ENCODE data around the gene LCE1E.

LCE1E gene

DNA sequence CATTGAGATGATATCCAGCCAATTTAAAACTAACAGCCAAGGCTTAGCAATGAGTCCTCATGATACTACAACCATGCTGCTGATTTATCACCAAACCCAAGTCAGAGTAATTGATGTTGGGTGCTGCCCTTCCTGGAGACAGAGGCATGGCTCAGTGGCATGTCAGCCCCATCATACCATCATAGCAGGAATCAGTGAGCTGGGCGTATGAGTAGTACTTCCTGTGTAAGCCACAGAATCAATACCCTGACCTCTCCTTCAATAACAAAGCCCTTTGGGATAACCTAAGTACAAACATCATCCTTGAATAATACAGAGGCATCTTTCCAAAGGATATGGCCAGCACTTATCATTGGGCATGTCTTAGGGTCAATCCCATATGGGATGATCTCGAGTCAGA, 3.0 kb upstream of the LCE1E start:
- H3K36me3 ChIP-seq (replicated peaks) = no peaks in the 10 kb centered on the region
- H3K4me3 ChIP-seq (ENCODE audit: low read depth, low read length) = no peak overlapping the region
- no peak for DNase-seq
- no peaks in the 10 kb centered on the region for H3K27me3 ChIP-seq (replicated peaks)
- TF ChIP-seq, protein P1, sequence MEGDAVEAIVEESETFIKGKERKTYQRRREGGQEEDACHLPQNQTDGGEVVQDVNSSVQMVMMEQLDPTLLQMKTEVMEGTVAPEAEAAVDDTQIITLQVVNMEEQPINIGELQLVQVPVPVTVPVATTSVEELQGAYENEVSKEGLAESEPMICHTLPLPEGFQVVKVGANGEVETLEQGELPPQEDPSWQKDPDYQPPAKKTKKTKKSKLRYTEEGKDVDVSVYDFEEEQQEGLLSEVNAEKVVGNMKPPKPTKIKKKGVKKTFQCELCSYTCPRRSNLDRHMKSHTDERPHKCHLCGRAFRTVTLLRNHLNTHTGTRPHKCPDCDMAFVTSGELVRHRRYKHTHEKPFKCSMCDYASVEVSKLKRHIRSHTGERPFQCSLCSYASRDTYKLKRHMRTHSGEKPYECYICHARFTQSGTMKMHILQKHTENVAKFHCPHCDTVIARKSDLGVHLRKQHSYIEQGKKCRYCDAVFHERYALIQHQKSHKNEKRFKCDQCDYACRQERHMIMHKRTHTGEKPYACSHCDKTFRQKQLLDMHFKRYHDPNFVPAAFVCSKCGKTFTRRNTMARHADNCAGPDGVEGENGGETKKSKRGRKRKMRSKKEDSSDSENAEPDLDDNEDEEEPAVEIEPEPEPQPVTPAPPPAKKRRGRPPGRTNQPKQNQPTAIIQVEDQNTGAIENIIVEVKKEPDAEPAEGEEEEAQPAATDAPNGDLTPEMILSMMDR (IDR thresholded peaks at IDR 0.05; ENCODE audit: low read depth, low read length, missing control alignments) = no peak
- no peak overlapping the region for H3K27ac ChIP-seq
- in situ Hi-C loops (cut with HindIII; ENCODE audit: low pct_ligation_motif_present, low sequenced_read_pairs) = no loop called here

DNA sequence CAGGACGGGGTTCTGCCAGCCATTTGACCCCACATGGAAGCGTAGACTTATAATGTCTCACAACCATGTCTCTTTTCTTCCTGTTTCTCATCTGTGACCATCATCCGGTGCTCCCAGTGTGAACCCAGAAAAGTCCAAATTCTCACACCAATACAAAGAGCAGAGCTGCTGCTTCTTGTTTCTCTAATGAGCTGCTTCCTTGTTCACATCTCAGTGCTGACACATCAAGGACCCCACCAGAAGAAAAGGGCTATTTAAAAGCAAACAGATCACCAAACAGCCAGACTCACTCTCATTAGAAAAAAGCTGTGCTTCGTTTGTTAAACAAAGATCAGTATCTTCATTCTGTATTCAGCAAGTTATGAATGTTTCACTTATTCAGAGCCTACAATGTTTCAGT, 9.6 kb downstream of the LCE1E start:
- in situ Hi-C loops (cut with HindIII; ENCODE audit: low pct_ligation_motif_present, low sequenced_read_pairs) = no loop called here
- DNase-seq = no peak
- H3K27ac ChIP-seq = no peak overlapping the region
- H3K4me3 ChIP-seq (ENCODE audit: low read depth, low read length) = no peak overlapping the region
- H3K27me3 ChIP-seq (replicated peaks) = no peaks in the 10 kb centered on the region
- TF ChIP-seq, protein P1 (IDR thresholded peaks at IDR 0.05; ENCODE audit: low read depth, low read length, missing control alignments) = no peak
- no peaks in the 10 kb centered on the region for H3K36me3 ChIP-seq (replicated peaks)

DNA sequence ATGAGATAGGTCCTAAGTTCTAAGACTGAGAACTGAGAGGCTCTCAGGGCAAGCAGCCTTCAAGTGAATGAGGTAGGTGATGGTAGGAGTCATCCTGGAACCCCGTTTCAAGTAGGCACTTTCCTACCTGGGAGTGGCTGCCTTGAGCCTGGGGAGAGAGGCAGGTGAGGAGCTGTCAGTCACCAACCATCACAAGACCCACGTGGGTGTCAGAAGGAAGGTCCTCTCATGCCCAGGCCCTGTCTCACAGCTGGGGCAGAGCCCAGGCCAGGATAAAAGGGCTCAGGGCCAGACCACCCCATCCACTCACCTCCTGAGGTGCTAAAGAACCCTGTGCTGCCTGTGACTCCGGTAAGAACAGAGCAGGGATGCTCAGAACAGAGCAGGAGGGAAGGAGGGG, 10.4 kb downstream of the LCE1E start, which contains the start of gene LCE1D:
LCE1D (plus strand) TSS at position 301 of the 400 bp plus-strand sequence. CDS start 1,074 bp downstream, outside the sequence.
- no peaks in the 10 kb centered on the region for H3K36me3 ChIP-seq (replicated peaks)
- no peak within 1 kb of the TSS for H3K27ac ChIP-seq
- no peak within 1 kb of the TSS for H3K4me3 ChIP-seq (ENCODE audit: low read depth, low read length)
- no peaks in the 10 kb centered on the region for H3K27me3 ChIP-seq (replicated peaks)
- TF ChIP-seq, protein P1 (IDR thresholded peaks at IDR 0.05; ENCODE audit: low read depth, low read length, missing control alignments) = no peak
- DNase-seq = no peak
- in situ Hi-C loops (cut with HindIII; ENCODE audit: low pct_ligation_motif_present, low sequenced_read_pairs) = no loop called here

- Histone ChIP-seq H3K36me3 (replicated peaks) (no peaks in the 10 kb centered on the region), H3K27ac (no peak overlapping the region), H3K4me3 (ENCODE audit: low read depth, low read length) (no peak overlapping the region), H3K27me3 (replicated peaks) (no peaks in the 10 kb centered on the region)
- DNase-seq = no peak
- TF ChIP-seq, protein P1 (IDR thresholded peaks at IDR 0.05; ENCODE audit: low read depth, low read length, missing control alignments) = no peak
- in situ Hi-C loops (cut with HindIII; ENCODE audit: low pct_ligation_motif_present, low sequenced_read_pairs) = no loop called here
Observed at GRCh38 chr1:152801333-152801732, 15.3 kb downstream of the LCE1E start.

DNA sequence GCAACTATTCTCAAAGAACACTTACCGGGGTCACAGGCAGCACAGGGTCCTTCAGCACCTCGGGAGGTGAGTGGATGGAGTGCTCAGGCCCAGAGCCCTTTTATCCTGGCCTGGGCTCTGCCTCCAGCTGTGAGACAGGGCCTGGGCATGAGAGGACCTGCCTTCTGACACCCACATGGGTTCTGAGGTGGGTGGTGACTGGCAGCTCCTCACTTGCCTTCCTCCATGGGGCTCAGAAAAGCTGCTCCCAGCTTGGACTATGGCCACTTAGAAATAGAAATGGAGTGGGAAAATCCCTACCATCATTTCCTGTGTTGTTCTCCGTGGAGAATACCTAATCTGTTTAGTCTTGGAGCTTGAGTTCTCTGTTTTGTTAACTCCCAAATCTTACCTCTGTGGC, 20.5 kb downstream of the LCE1E start, which contains the start of gene LCE1C:
LCE1C (minus strand) TSS at position 76 of the 400 bp plus-strand sequence. CDS start 1,173 bp downstream, outside the sequence.
- H3K36me3 ChIP-seq (replicated peaks) = no peaks in the 10 kb centered on the region
- TF ChIP-seq, protein P1 (IDR thresholded peaks at IDR 0.05; ENCODE audit: low read depth, low read length, missing control alignments) = no peak
- in situ Hi-C loops (cut with HindIII; ENCODE audit: low pct_ligation_motif_present, low sequenced_read_pairs) = no loop called here
- DNase-seq = no peak
- no peaks in the 10 kb centered on the region for H3K27me3 ChIP-seq (replicated peaks)
- H3K4me3 ChIP-seq (ENCODE audit: low read depth, low read length) = no peak within 1 kb of the TSS
- no peak within 1 kb of the TSS for H3K27ac ChIP-seq

DNA sequence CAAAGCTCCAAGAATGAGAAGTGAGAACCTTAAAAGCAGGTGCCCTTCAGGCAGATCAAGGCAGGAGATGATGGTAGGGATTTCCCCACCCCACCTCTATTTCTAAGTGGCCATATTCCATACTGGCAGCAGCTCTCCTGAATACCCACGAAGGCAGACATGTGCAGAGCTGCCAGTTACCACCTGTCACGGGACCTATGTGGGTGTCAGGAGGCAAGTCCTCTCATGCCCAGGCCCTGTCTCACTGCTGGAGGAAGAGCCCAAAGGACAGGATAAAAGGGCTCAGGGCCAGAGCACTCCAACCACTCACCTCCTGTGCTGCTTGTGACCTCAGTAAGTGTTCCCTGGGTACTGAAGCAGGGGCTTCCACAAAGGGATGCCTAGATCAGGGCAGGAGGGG, 25.0 kb downstream of the LCE1E start:
- no peak overlapping the region for H3K4me3 ChIP-seq (ENCODE audit: low read depth, low read length)
- no peak for DNase-seq
- TF ChIP-seq, protein P1 (IDR thresholded peaks at IDR 0.05; ENCODE audit: low read depth, low read length, missing control alignments) = no peak
- no peaks in the 10 kb centered on the region for H3K36me3 ChIP-seq (replicated peaks)
- no peaks in the 10 kb centered on the region for H3K27me3 ChIP-seq (replicated peaks)
- in situ Hi-C loops (cut with HindIII; ENCODE audit: low pct_ligation_motif_present, low sequenced_read_pairs) = no loop called here
- no peak overlapping the region for H3K27ac ChIP-seq

Measured in brain microvascular endothelial cell (primary cell).